ENCODE data around the gene NKD1.
"Not testable (repeated sequence)": the region's sequence is repeated elsewhere in the genome, so short reads cannot be mapped to it uniquely, and the experiment has no call there.

The NKD1 gene

DNA sequence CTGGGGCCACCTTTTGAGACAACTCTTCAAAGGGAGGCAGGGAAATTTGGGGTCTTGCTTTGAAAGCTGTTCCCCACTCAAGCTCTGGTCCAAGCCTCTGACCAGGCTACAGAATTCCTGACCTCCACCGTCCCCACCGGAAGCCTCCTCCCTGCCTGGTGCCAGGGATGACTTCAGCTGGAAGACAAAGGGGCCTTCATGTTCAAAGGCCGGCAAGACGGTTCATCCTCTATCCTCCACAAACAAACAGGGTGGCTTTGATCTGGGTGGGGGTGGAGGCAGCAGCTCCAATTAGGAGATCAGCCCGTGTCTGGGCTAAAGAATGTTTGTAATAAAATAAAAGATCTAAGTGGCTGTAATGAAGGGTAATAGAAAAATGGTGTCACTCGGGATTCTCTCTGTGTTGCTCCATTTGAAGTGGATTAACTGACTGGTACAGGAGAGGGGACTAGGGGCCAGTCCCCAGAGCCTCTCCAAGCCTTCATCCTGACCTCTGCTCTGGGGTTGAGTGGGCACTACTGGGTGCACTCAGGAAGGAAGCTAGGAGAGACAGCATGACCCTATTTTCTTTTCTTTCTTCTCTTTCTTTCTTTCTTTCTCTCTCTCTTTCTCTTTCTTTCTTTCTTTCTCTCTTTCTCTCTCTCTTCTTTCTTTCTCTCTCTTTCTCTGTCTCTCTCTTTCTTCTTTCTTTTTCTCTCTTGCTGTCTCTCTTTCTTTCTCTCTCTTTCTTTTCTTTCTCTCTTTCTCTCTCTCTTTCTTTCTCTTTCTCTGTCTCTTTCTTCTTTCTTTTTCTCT, 27.5 kb upstream of the NKD1 start:
- no peak for DNase-seq (ENCODE audit: low read depth)

DNA sequence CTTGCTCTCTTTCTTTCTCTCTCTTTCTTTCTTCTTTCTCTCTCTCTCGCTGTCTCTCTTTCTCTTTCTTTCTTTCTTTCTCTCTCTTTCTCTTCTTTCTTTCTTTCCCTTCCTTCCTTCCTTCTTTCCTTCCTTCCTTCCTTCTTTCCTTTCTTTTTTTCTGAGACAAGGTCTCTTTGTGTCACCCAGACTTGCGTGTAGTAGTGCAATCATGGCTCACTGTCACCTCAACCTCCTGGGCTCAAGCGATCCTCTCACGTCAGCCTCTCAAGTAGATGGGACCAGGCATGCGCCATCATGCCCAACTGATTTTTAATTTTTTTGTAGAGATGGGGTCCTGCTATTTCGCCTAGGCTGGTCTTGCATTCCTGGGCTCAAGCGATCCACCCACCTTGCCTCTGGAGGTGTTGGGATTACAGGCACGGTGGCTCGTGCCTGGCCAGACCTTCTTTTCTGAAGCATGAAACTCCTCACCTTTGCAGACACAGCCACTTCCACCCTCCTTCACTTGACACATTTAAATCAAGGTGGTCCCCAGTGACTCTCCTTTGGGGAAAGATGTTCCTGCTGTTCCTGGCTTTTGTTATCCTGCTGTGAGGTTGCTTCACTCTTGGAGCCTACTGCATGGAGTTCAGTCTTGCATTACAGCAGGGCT, 26.8 kb upstream of the NKD1 start:
- DNase-seq (ENCODE audit: low read depth), result no peak

DNA sequence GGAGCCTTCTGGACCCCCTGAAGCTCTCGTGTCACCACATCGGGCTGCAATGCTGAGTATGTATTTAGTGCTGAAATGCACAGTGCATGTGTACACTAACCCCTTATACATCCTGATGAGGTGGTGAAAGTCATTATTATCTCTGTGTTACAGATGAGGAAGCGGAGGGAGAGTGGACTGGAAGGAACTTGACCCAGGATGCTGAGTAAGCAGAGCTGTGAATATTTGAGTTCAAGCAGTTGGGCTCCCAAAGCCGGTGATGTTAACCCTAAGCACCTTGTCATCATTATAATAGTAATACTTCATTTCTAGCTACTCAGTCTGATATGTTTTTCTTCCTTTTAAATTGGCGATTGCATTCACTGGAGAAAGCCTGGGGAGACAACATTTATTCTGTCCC, 25.9 kb upstream of the NKD1 start:
- no peak for DNase-seq (ENCODE audit: low read depth)

DNA sequence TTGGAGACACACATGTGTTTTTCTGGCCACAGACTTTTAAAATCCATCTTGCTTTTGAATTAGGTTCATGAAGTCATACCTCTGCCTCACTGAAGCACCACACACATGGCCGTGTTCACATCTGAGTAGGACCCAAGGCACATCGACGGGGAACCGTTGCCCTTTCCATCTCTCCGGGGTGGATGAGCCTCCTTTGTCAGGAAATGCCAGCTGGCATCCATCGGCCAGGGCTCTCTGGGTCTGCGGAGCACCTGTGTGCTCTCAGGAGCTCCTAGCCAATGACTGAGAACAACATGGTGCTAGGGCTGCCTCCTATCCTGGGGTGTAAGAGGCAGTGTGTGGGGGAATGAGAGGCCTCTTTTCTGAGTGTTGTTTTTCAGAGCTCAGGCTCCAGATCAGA, 24.5 kb upstream of the NKD1 start:
- DNase-seq (ENCODE audit: low read depth), result no peak

DNA sequence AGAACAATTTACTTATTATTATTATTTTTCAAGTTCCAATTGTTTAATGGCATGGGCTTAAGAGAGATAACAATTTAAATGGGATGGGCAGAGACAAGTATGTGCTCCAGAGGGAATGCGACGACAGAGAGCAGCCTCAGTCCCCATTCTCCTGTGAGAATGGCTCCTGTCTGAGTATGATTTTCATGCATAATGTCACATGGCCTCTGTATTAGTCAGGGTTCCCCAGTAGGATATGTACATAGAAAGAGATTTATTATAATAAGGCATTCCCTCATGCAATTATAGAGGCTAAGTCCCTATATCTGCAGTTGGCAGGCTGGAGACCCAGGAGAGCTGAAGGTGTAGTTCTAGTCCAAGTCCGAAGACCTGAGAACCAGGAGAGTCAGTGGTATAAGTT, 22.9 kb upstream of the NKD1 start:
- DNase-seq (ENCODE audit: low read depth), result no peak

DNA sequence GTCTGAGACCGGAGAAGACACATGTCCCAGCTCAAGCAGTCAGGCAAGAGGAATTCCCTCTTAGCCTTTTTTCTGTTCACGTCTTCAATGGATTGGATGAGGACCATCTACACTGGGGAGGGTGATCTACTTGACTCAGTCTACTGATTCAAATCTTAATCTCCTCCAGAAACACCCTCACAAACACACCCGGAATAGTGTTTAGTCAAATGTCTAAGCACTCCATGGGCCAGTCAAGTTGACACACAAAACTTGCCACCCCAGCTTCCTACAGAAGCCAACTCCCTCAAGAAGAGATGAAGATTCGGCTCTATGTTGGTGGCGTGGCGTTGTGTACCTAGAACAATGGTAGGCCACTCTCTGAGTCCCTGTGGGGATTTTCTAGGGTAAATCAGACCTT, 22.5 kb upstream of the NKD1 start:
- DNase-seq (ENCODE audit: low read depth), result no peak

DNA sequence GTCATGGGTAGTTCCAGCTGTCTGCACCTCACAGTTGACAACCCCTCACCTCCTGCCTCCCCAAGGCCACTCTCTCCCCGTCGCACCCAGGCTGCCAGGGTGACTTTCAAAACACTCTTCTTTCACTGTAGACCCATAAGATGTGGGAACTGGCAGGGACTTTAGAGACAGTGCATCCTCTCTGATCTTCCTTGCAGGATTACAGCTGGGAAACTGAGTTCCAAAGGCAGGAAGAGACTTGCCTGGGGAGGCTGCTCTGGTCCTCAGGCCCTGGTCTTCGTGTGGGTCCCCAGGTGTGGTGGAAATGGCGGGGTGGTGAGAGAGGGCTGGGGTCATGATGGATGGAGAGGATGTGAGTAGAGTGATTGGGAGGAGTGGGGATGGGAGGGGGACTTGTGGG, 21.9 kb upstream of the NKD1 start:
- DNase-seq (ENCODE audit: low read depth), result no peak

DNA sequence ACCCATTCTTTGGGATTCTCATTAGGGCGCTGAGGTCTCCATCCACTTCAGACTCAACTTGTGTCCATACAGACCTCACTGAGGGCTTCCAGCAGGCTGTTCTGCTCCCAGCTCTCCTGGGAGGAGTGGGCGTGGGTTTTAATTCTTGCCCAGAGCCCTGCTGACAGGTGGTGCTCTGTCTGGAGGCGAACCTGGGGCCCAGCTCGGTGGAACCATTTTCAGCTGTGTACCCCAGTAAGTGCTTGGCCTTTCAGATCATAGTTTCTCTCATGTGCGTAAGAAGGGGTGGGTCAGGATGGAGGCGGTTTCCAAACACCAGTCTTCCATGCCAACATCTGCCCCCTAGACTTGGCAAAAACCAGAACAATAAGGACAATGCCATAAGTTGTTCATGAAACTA, 21.4 kb upstream of the NKD1 start:
- DNase-seq (ENCODE audit: low read depth), result no peak

DNA sequence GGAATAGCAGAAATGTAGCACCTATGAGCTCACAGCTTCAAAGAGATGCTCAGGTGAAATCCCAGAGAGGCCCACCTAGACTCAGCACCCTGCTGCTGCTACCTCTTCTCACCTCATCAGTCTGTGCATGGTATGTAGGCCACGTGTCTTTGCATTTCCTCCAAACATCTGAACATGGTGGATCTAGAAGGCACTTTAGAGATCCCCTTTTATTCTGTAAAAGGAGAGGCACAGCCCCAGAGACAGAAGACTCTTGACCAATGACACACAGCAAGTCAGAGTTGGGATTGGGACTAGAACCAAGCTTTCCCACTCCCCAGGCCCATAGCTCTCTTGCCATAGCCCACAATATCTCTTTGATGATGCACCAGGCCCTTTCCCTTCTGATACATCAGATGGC, 19.4 kb upstream of the NKD1 start:
- no peak for DNase-seq (ENCODE audit: low read depth)

DNA sequence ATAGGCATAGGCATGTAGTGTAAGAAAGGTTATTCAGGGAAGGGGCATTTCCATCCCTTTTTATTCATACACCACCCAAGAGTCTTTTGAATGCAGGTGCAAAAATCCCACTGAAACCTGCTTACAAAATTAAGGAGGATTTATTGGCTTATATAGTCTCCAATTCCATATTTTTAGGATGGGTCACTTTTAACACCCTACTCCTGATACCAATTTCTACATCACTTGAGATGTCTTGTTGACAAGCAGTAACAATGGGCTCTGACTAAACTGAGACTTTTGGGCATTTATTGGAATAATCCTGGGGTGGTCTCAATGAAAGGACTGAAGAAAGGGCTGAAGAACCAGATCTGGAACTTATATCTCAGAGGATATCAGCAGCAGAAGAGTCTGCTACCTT, 18.9 kb upstream of the NKD1 start:
- DNase-seq (ENCODE audit: low read depth), result no peak

DNA sequence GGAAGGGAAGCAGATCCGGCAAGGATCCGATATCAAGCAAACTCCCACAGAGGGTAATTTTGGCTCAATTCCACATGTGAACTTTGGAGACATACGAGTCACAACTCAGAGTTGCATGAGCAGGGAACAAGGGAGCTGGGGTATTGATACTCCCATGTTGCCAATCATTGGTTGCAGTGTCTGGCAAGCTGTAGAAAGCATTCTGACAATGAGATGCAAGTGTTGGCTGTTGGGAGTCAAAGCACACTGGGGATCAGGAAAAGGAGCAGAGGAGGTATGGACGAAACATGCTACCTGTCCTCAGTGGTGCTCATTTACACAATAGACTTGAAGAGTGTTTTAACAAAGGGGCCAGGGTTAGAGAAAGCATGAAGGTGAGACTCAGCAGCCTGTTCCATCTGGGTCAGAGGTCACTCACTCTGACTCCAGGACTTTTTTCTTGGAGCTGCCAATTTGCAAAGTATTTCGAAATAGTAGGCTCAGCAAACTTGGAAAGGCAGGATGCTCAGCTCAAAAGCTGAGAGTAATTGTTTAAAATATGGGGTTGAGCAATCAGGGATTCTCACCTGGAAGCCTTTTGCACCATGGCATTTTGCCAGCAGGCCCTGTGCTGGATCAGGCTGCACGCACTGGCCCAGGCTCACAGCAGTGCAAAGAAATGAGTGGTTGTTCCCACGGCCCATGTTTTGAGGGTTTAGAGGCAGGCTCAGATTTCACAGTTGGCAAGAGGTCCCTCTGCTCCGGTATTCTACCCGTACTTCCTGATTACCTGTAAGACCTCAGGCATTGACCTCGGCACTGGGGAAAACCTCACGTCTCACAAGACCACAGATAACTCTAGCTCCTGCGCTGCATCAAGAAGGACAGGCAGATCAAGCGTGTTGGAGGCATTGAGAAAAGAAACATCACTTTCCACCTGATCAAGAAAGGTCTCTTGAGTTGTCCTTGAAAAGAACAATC, 17.6 kb upstream of the NKD1 start:
- no peak for DNase-seq (ENCODE audit: low read depth)

DNA sequence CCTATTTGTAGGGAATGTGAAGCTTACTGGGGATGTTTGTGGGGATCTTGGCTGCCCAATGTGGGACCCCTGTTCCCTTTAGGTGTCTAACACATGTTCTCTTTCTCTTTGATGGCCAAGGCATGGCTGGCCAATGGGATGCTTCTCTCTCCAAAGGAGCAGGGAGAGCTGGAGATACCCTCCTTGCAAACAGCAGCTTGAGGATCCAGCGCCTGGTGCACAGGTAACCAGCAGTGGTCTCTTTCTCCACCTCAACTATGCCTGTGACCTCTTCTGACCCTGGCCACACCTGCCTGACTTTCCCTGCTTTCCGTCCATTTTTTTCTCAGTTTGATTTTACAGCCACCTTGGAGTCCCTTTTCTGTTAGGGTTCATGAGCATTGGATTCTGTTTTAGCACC, 16.8 kb upstream of the NKD1 start:
- no peak for DNase-seq (ENCODE audit: low read depth)

DNA sequence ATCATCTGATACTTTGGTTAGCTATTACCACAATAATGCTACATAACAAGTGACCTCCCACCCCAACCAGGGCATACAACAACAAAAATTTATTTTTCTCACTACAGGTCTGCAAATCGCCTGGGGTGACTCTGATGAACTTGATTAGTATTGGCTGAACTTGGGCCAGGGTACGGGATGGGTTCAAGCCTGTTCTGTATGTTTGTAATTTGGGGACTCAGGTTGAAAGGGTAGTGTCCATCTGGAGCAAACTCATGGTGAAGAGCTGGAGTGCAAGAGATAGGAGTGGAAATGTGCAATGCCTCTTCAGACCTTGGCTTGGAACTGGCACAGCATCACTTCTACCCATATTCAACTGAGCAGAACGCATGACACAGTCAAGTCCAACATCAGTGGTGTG, 16.3 kb upstream of the NKD1 start:
- no peak for DNase-seq (ENCODE audit: low read depth)

DNA sequence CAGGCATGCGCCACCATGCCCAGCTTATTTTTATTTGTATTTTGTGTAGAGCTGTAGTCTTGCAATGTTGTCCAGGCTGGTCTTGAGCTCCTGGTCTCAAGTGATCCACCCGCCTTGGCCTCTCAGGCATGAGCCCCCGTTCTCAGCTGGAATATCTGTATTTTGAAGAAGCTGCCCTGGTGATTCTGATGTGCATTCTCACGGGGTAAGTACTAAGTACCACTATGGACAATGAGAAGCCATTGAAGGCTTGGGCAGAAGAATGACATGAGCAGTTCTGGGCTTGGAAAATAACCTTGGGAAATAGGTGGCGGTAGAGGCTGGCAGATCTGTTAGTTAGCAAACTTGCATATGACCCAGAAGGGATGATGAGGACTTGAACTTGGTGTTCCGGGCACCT, 15.6 kb upstream of the NKD1 start:
- no peak for DNase-seq (ENCODE audit: low read depth)

DNA sequence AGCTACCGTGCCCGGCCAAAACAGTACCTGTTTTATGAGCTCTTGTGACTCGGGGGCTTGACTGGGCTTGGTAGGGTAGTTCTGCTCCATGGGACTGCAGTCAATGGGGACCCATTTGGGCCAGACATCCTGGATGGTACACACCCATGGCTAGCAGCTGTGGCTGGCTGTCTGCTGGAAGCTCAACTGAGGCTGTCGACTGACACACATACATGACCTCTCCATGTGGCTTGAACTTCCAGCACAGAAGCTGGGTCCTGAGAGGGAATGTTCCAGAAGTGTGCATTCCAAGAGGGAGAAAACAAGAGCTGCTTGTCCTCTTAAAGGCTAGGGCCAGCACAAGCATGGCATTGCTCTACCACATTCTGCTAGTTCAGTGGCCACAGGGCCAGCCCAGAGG, 14.9 kb upstream of the NKD1 start:
- no peak for DNase-seq (ENCODE audit: low read depth)

DNA sequence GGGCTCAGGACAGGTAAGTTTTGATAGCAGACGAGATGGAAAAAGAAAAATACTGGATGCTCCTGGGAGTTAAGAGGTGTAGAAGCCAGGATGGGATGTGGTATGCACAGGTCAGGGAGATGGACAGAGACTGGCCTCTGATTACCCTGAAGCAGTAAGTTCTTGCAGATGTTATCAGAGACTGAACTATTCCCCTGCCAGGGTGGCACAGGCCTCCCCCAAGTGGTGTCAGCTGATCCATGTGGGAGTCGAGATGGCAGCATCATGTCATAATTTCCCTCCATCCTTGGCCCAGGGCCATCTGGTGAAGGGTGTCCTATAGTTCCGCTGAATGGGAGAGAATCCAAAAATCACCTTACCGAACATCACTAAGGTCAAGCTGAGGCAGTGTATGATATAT, 14.1 kb upstream of the NKD1 start:
- no peak for DNase-seq (ENCODE audit: low read depth)

DNA sequence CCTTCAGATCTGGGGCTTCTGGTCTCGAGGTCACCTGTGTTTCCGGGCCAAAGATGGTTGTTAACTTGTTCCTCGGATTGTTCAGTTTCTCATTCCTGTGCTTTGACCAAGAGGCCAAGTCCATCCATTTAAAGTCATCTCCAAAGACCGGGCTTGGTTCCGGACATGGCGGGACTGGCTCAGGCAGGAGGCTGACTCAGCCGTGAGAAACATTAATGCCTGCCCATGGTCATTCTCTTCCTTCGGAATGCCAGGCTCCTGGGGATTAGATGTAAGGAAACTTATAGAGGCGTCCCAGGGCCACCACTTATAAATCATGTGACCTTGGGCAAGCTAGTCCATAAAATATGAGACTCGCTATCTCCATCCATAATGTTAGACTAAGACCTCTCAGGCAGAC, 13.6 kb upstream of the NKD1 start:
- no peak for DNase-seq (ENCODE audit: low read depth)

DNA sequence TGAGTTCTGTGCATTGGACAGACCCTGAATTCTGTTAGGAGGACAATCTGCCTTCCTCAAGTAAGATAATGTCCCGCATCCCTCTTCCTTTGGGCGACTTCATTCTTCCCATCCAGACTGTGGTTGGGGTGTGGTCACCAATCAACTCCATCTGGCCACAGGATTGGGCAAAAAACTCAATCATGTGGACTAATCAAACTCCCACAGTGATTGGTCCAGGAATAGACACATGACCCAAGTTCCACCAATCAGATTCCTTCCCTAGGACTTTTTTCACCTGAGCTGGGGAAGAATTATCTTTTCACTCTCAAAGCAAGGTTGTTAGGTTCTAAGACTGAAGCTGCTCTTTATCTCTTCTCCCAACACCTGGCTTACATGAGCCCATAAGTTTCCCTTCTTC, 13.2 kb upstream of the NKD1 start:
- DNase-seq (ENCODE audit: low read depth), result no peak

DNA sequence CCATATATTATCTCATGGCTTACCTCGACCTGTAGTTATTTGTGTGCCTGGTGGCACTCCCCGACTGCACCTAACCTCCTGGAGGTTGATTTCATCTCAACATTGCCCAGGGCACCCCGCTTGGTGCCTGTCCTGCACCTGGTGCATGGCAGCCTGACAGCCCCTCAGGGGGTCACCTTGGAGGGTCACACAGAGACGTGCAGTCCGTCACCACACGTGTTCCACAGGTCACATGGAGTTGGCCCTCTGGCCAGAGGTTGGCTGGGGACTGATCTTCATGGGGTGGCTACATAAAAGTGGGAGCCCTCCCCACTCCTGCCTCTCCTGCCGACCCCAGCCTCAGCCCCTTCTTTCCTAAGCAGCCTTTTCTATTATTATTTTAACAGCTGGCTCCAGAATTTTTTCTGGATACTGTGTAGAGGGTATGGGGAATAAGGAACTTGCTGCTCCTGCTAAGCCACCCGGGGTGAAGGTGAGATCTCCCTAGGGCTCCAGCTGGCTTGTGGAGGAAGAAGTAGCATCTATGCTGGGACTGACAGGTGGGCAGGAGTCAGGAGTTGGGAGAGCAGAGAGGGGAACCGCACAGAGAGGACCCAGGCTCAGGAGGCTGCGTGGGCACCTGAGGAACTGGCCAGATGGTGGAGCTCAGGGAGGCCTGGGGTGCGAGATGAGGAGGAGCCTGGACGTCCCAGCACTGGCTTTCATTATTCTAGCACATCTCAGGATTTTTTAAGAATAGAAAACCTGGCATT, 12.5 kb upstream of the NKD1 start:
- no peak for DNase-seq (ENCODE audit: low read depth)

DNA sequence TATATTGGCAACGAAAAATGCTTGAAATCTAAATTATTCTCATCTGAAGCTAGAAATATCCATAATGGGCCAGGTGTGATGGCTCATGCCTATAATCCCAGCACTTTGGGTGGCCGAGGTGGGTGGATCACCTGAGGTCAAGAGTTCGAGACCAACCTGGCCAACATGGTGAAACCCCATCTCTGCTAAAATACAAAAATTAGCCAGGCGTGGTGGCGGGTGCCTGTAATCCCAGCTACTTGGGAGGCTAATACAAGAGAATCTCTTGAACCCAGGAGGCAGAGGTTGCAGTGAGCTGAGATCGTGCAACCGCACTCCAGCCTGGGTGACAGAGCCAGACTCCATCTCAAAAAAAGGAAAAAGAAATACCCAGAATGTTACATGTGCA, 11.9 kb upstream of the NKD1 start:
- DNase-seq (ENCODE audit: low read depth), result not testable (repeated sequence)

DNA sequence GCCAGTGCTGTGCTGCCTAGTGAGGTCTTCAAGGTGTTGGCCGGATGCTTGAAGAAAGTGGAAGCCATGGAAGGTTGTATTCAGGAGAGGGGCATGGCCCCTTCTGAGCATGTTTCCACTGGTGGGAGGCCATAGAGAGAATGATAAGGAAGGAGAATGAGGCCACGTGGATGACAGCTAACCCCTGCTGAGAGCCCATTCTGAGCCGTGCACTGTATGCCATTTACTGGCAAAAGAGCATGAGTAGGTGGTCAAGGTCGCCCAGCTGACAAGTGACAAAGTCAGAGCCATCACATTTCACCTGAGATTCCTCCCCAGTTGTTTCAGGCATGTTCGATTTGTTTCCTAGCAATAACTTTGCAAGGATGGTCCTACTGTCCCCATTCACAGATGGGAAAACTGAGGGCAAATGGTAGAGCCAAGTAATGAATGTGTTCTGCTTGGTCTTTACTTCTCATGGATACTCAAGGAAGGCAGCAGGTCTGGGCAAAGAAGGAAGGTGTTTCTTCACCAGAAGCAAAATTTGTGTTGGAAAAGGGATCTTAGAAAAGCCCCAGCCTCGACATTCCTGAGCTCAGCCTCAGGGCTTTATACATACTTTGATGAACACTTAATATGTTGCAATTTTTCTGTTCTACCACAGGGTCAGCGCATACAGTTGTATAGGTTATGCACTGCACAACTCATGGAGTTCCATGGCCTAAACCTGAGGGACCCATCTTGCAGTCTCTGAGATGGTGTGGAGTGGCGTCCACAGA, 10.5 kb upstream of the NKD1 start:
- DNase-seq (ENCODE audit: low read depth), result no peak

All from HS-27A (cell line).